Stimulated activated CD4-positive, alpha-beta T cell treated with anti-CD3 and anti-CD28 coated beads, Interleukin-12 subunit alpha, Interleukin-12 subunit beta, amount 100 ng/mL, for 48 hours (primary cell): ENCODE results near the gene VPS37B.

Experiments
- DNase-seq, 3 donors: peaks; one replicate each; pipeline ENCODE4 v3.0.0-alpha.2; 2020; ENCODE audit warnings: low read depth in 2 of 3, low spot score in 1 of 3

Gene VPS37B

GRCh38 chr12:122867691-122868461 is 28.0 kb downstream of the VPS37B start:
- DNase-seq = no peak

DNA sequence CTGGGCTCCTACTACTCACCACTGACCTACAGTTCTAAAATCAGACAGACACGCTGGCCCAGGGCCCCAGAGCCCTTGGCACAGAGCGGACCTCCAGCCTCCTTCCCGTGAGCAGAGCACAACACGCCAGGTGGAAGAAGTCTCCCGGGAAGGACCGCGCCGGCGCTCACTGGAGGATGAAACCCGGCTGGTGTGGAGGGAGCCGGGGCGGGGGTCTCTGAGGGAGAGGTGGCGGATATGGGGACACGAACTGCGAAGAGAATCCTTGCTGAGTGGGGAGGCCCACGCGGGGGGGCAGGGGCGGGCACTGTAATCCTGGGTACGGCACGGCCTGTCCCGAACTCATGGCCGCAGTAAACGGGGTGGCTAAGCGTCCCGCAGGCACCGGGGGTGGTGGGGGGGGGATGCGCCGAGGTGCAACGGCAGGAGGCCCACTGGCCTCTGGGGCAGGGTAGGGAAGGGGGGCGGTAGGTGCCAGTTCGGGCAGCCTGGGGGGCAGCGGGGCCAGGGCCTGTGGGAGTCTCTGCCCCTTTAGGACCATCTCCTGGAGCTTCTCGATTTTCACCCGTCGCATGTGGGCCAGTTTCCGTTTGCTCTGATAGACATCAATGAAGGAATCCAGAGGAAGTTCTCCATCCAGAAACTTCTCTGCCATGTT is 28.8 kb downstream of the VPS37B start:
- no peak for DNase-seq

- no peak for DNase-seq
Observed at GRCh38 chr12:122866379-122866778, 29.5 kb downstream of the VPS37B start.

DNA sequence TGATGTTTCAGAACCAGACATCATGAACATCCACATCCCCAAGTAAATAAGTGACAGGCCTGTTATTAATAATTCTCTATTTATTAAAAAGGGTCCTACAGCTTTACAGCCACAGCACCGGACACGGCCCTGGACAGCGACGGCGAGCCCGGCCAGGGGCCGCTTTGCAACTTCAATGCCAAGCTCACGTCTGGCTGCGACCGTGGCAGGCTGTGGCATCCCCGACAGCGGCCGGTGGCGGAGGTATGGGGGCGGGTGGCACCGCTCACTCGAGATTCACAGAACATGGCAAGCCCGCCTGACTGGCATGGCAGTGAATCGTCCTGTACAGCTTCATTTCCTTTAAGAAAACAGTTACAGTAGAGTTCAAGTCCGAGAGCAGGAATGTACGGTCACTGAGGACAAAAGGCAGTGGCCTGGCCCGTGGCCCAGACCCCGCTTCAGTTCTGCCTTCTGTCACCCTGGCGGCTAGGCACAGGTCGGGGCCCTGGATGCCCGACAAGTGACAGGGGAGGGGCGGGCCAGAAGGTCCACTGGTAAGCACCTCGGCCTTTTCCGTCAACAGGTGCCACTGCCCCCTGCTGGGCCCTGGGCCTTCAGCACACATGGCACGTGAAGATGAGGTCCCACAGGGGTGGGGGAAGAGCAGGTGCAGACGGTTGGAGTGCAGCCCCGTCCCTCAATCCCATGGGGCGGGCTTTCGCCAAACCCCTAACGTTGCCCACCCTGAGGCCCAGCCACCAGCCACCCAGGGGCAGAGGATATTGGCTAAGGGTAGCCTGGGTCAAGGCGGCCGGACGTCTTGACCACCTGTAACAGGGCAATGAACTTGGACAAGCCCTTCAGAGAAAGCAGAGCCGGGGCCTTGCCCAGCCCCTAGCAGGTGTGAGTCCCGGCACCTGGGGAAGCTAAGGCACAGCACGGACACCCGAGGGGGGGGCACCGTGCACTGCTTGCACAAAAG is 30.4 kb downstream of the VPS37B start:
- no peak for DNase-seq

DNA sequence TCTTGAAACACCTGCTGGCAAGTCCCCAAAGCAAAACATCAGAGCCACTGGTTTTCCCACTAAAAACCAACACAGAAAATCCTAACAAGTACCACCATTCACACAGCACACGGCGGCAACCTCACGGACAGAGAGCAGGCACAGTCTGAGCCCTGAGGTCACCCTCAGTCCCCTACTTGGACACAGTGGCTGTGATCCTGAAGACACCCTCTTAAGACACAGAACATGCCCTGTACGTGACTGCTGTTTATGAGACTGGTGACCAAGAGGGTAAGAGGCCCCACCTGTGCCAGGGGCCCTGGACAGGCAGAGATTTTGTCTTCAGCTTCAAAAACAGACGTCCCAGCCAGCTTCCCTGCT is 31.1 kb downstream of the VPS37B start:
- no peak for DNase-seq

DNA sequence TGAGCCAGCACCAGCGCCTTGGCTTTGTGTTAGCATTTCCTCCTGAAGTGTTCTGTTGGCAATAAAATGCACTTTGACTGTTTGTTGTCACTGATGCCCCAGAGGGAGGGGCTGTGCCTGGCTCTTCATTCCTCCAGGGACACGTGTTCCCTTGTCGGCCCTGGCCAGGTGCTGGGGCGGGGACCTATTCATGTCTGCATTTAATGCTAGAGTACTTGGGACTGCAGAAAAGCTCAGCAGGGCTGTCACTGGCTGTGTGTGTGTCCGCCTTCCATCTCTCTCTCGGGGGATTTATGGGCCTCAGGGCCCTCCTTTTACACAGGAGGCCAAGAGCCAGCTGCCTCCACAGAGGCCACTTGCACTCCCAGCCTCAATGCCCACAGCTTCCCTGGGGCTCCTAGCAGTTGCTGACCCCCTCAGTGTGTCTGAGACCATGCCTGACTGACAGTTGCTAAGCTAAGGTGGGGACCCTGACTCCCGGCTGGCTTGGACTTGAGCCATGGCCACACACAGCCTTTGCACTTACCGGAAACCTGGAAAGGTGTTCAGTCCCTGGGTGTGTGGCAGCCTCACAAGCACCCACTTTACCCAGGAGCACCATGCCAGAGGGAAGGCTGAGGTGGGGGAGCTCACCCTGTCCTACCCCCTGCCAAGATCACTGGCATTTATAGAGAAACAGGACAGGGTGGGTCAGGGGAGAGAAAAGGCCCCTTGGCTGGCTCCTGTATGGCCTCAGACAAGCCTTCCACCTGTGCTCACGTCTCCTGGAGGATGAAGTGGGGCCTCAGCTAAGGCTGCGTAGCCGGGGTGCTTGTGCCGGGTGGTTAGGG is 32.8 kb downstream of the VPS37B start:
- no peak for DNase-seq

DNA sequence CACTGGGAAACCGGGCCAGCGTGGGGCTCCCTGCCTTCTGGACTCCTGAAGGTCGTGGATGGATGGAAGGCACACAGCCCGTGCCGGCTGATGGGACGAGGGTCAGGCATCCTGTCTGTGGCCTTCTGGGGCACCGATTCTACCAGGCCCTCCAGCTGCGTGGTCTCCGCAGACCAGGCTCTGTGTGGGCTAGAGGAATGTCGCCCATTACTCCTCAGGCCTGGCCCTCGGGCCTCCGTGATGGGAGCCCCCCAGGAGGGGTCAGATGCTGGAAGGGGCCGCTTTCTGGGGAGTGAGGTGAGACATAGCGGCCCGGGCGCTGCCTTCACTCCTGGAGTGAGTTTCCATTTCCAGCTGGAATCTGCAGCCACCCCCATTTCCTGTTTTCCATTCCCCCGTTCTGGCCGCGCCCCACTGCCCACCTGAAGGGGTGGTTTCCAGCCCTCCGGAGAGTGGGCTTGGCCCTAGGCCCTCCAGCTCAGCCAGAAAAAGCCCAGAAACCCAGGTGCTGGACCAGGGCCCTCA is 33.8 kb downstream of the VPS37B start:
- no peak for DNase-seq

GRCh38 chr12:122861587-122861970 is 34.3 kb downstream of the VPS37B start:
- DNase-seq = no peak

DNA sequence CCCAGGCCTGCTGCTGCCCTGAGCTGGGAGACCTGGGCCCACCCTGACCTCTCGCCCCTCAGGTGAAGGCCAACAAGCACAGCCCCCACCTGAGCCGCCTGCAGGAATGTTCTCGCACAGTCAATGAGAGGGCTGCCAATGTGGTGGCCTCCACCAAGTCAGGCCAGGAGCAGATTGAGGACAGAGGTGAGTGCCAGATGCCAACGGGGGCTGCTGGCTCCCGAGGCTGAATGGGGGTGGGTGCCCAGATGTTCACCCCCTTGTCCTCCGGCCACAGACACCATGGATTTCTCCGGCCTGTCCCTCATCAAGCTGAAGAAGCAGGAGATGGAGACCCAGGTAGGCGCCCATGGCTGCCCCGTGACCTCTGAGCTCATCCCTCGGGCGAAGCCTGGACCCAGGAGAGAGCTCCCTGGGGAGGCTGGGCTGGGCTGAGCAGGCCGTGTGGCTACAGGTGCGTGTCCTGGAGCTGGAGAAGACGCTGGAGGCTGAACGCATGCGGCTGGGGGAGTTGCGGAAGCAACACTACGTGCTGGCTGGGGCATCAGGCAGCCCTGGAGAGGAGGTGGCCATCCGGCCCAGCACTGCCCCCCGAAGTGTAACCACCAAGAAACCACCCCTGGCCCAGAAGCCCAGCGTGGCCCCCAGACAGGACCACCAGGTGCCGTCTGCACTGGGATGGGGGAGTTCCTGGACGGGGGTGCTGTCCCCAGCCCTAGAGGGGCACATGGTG is 34.9 kb downstream of the VPS37B start:
- no peak for DNase-seq

- peak; percentile 63 to 84 (median 77) for DNase-seq
Observed at GRCh38 chr12:122860040-122860853, 35.7 kb downstream of the VPS37B start.

- DNase-seq = no peak
Observed at GRCh38 chr12:122859303-122860039, 36.5 kb downstream of the VPS37B start.

DNA sequence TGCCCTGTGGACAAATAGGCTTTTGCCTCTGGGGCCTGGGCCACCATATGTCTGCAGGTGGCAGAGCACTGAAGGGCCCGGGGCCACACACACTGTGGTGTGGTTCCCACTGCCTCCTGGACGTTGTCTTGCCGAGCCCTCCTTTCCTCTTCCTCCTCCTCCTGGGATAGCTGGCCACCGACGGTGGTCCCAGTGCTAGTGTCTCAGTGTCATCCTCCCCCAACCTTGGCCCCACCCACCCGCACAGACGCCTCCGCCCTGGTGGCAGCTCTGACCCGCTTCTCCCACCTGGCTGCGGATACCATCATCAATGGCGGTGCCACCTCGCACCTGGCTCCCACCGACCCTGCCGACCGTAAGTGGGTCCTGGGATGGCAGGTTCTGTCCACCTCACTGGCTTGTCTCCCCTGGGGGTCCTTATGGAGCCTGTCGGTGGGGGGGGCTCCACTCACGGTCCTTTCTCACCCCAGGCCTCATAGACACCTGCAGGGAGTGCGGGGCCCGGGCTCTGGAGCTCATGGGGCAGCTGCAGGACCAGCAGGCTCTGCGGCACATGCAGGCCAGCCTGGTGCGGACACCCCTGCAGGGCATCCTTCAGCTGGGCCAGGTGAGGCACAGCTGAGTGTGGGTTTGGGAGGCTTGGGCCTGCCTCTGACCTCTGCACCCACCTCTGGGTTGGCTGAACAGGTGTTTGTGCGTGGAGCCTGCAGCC is 37.2 kb downstream of the VPS37B start:
- no peak for DNase-seq

- DNase-seq = no peak
Observed at GRCh38 chr12:122858171-122858570, 37.8 kb downstream of the VPS37B start.

DNA sequence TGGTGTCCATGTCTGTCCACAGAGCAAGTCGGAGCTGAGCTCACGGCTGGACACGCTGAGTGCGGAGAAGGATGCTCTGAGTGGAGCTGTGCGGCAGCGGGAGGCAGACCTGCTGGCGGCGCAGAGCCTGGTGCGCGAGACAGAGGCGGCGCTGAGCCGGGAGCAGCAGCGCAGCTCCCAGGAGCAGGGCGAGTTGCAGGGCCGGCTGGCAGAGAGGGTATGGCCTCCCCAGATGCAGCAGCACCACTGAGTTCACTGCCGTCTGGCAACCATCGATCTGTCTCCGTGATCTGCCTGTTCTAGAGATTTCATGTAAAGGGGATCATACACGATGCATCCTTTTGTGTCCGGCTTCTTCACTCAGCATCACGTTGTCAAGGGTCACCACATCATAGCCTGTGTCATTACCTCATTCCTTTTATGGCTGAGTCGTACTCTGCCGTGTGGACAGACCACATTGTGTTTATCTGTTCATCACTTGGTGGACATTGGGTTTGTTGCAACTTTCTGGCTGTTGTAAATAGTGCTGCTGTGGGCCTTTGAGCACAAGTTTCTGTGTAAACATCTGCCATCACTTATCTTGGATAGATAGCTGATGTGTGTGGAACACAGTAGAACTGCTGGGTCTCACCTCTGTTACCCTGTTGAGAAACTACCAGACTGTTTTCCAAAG is 38.8 kb downstream of the VPS37B start:
- no peak for DNase-seq

- DNase-seq = no peak
Observed at GRCh38 chr12:122855928-122856831, 39.7 kb downstream of the VPS37B start.
